HG02798 (cell line): ENCODE results near the gene RAB43.
"Not testable (repeated sequence)": the region's sequence is repeated elsewhere in the genome, so short reads cannot be mapped to it uniquely, and the experiment has no call there.

ENCODE experiments used
- ATAC-seq: cut with Tn5 transposase; IDR thresholded peaks from one replicate; pipeline ENCODE4 v1.9.1; 2021; ENCODE audit warnings: mild to moderate bottlenecking; ENCODE audit not compliant: unreplicated experiment, poor library complexity

Gene RAB43

DNA sequence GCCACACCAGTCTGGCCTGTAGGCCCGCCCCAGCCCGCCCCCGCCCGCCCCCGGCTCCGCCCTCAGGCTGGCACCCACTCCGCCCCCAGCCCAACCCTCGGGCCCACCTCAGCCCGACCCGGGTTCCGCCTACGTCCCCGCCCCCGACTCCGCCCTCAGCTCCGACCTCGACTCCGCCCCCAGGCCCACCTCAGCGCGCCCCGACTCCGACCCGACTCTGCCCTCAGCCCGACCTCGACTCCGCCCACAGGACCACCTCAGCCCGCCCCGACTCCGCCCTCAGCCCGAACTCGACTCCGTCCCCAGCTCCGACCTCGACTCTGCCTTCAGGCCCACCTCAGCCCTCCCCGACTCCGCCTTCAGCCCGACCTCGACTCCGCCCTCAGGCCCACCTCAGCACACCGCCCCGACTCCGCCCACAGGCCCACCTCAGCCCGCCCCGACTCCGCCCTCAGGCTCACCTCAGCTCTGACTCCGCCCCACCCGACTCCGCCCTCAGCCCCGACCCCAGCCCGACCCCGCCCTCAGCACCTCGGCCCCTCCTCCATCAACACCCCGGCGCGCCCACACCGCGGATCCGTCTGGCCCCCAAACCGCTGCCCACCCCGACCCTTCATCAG, at the start of gene RAB43:
Gene RAB43 (minus strand): TSS at position 13 of the 620 bp plus-strand sequence. CDS start 315 bp downstream, outside the sequence.
- peak; percentile 59 for ATAC-seq

DNA sequence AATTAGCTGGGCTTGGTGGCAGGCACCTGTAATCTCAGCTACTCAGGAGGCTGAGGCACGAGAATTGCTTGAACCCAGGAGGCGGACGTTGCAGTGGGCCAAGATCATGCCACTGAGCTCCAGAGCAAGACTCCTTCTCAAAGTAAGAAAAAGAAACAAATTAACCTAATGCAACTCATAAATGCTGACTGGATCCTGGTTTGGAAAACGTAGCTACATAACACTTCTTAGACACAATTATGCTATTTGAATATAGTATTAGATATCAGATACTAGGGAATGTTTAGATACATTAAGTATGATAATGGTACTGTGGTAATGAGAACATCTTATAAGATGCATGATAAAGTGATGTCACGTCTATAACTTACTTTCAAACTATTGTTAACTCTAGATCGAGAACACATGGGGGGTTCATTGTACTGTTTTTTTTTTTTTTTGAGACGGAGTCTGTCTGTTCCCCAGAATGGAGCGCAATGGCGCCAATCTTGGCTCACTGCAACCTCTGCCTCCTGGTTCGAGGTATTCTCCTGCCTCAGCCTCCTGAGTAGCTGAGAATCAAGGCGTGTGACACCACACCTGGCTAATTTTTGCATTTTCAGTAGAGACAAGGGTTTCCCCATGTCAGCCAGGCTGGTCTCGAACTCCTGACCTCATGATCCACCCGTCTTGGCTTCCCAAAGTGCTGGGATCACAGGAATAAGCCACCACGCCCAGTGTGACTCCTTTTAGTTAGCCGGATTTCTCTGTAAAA, 45.2 kb upstream of the RAB43 start:
- ATAC-seq: no peak

DNA sequence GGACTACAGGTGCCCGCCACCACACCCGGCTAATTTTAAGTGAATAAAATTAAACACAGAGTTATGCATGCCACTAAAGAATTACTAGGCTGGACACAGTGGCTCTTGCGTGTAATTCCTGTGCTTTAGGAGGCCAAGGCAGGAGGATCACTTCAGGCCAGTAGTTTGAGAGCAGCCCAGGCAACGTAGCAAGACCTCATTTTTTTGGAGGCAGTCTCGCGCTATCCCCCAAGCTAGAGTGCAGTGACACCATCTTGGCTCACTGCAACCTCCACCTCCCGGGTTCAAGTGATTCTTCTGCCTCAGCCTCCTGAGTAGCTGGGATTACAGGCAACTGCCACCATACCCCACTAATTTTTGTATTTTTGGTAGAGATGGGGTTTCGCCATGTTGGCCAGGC, 44.0 kb upstream of the RAB43 start:
- not testable (repeated sequence) for ATAC-seq

DNA sequence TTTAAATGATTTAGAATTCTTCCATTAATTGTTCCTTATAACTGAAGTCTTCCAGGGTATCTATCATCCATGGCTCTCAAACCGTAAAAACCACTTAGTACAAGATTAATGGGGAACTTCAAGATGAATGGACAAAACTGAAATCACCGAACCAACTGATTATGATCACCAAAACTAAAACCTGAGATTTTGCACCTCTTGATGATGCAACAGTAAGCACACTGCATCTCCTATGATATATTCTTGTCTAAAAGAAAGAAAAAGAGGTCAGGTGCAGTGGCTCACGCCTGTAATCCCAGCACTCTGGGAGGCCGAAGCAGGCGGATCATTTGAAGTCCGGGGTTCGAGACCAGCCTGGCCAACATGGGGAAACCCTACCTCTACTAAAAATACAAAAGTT, 42.9 kb upstream of the RAB43 start:
- no peak for ATAC-seq

DNA sequence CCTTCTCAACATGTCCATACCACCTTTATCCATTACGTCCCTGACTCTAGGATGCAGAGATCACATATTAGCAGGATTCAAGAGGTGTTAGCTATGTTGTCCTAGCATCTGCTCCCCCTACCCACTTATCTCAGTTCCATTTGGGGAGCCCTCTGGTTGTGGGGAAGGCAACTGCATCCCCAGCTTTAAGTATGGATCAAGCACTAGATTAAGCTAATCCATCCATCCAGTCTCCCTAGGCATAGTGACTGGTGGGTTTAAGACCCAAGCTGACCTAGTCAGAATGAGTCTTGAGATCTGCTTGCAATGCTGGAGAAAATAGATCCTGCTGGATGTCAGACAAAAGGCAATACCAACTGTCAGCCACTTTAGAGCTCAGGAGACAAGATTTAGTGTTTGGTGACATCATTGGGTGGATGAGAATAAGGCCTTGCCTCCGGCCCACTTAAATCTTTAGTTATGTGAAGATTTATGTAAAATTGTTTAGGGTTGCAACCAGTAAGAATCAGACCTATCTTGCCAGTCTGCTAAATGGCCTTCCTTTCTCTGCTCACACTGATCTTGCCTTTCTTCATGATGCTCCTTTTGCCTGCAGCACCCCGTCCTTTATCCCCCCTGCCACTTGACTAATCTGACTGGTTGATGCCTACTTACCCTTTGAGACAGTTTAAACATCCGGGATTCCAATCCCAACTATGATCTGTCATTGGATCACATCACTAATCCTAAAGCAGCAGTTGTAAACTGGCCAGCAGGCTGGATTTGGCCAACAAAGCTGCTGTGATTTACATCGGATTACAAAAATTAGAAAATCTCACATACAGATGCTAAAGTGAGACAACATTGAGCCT, 41.4 kb upstream of the RAB43 start:
- ATAC-seq: no peak

- no peak for ATAC-seq
Measured at GRCh38 chr3:129161860-129162271, 40.3 kb upstream of the RAB43 start.

GRCh38 chr3:129160891-129161859, 39.6 kb upstream of the RAB43 start, which contains the start of gene ISY1:
ISY1 (minus strand) TSS chr3:129161063; CDS start chr3:129160975, 88 bp downstream.
- peak; percentile 90 for ATAC-seq

- no peak for ATAC-seq
Measured at GRCh38 chr3:129144786-129145185, 23.2 kb upstream of the RAB43 start.

DNA sequence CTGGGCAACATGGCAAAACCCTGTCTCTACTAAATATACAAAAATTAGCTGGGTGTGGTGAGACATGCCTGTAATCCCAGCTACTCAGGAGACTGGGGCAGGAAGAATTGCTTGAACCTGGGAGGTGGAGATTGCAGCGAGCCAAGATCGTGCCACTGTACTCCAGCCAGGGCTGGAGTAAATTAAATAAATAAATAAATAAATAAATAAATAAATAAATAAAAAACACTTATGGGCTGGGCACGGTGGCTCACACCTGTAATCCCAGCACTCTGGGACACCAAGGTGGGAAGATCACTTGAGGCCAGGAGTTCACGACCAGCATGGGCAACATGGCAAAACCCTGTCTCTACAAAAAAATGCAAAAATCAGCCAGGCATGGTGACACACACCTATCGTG, 19.4 kb upstream of the RAB43 start:
- ATAC-seq: not testable (repeated sequence)

- ATAC-seq: no peak
Measured at GRCh38 chr3:129139911-129140310, 18.3 kb upstream of the RAB43 start.

GRCh38 chr3:129136275-129136674, 14.7 kb upstream of the RAB43 start:
- not testable (repeated sequence) for ATAC-seq

- ATAC-seq: no peak
Measured at GRCh38 chr3:129132097-129132866, 10.7 kb upstream of the RAB43 start.

- ATAC-seq: no peak
Measured at GRCh38 chr3:129131465-129132088, 10.0 kb upstream of the RAB43 start.

- ATAC-seq: no peak
Measured at GRCh38 chr3:129130291-129130813, 8.7 kb upstream of the RAB43 start.

GRCh38 chr3:129128357-129129155, 7.0 kb upstream of the RAB43 start:
- ATAC-seq: no peak

GRCh38 chr3:129126726-129127280, 5.2 kb upstream of the RAB43 start:
- no peak for ATAC-seq
